Esophagus muscularis mucosa (tissue), 4 donors: ENCODE results near the gene OR51B2.

Source experiments
- EP300 ChIP-seq: sonication (generic); formaldehyde crosslinking; IDR thresholded peaks from one replicate; pipeline ENCODE4 v1.6.1; 2017; ENCODE audit warnings: antibody characterized with exemption
- POLR2A ChIP-seq: fragments of 450-650 bp; IDR thresholded peaks from one replicate; pipeline ENCODE4 v1.6.1; 2017; ENCODE audit warnings: antibody characterized with exemption, moderate library complexity, mild to moderate bottlenecking, low read depth
- POLR2AphosphoS5 ChIP-seq, 2 donors: sonication (generic); formaldehyde crosslinking; IDR thresholded peaks; one replicate each; pipeline ENCODE4 v1.6.1; 2017; ENCODE audit warnings: antibody characterized with exemption in 2 of 2
- TF ChIP-seq, protein P1 (sequence below), 3 experiments: fragments of 200-600 bp in 2 of 3; fragments of 450-650 bp in 1 of 3; sonication (generic) in 2 of 3; IDR thresholded peaks; one replicate each; pipeline ENCODE4 v1.5.1; 2017 to 2019; ENCODE audit warnings: antibody characterized with exemption in 3 of 3, mild to moderate bottlenecking in 2 of 3, moderate library complexity in 1 of 3

GRCh38 chr11:5281596-5281995 lies 42.5 kb downstream of the OR51B2 start:
- TF ChIP-seq, protein P1, sequence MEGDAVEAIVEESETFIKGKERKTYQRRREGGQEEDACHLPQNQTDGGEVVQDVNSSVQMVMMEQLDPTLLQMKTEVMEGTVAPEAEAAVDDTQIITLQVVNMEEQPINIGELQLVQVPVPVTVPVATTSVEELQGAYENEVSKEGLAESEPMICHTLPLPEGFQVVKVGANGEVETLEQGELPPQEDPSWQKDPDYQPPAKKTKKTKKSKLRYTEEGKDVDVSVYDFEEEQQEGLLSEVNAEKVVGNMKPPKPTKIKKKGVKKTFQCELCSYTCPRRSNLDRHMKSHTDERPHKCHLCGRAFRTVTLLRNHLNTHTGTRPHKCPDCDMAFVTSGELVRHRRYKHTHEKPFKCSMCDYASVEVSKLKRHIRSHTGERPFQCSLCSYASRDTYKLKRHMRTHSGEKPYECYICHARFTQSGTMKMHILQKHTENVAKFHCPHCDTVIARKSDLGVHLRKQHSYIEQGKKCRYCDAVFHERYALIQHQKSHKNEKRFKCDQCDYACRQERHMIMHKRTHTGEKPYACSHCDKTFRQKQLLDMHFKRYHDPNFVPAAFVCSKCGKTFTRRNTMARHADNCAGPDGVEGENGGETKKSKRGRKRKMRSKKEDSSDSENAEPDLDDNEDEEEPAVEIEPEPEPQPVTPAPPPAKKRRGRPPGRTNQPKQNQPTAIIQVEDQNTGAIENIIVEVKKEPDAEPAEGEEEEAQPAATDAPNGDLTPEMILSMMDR (IDR thresholded peaks at IDR 0.05) = no peak
- no peak for TF ChIP-seq EP300
- no peak for TF ChIP-seq POLR2A
- no peak for TF ChIP-seq POLR2AphosphoS5 (IDR thresholded peaks at IDR 0.05)
